ENCODE data around the gene PRF1. TPM values are rescaled to one million over a fixed set of nuclear protein-coding genes. Genes with fewer than 3 reads are reported as not detected.

Gene PRF1
- total RNA-seq, 2 experiments from 2014 or later: 44.7 to 46.9 TPM

- Mint-ChIP-seq H3K27ac (no peak overlapping the region), H3K4me1 (peaks cover 13% of the 10 kb centered on the region), H3K36me3 (no peaks in the 10 kb centered on the region), H3K27me3 (no peaks in the 10 kb centered on the region), H3K4me3 (no peak overlapping the region), H3K9me3 (no peaks in the 10 kb centered on the region)
- no peak for DNase-seq
These were observed 34.9 kb downstream of the PRF1 start for GRCh38 chr10:70567603-70568002.

- H3K27ac Mint-ChIP-seq: no peak overlapping the region
- peaks cover 14% of the 10 kb centered on the region for H3K4me1 Mint-ChIP-seq
- no peak overlapping the region for H3K4me3 Mint-ChIP-seq
- no peaks in the 10 kb centered on the region for H3K27me3 Mint-ChIP-seq
- H3K9me3 Mint-ChIP-seq: no peaks in the 10 kb centered on the region
- no peak for DNase-seq
- no peaks in the 10 kb centered on the region for H3K36me3 Mint-ChIP-seq
These were observed 35.8 kb downstream of the PRF1 start for GRCh38 chr10:70566515-70567290.

- Mint-ChIP-seq H3K4me3 (no peak overlapping the region), H3K36me3 (no peaks in the 10 kb centered on the region), H3K27me3 (no peaks in the 10 kb centered on the region), H3K4me1 (peaks cover 17% of the 10 kb centered on the region), H3K9me3 (no peaks in the 10 kb centered on the region), H3K27ac (no peak overlapping the region)
- no peak for DNase-seq
These were observed 36.7 kb downstream of the PRF1 start for GRCh38 chr10:70565556-70566514.

- no peak for DNase-seq
- H3K4me3 Mint-ChIP-seq: no peak overlapping the region
- peaks cover 17% of the 10 kb centered on the region for H3K4me1 Mint-ChIP-seq
- H3K27me3 Mint-ChIP-seq: no peaks in the 10 kb centered on the region
- no peaks in the 10 kb centered on the region for H3K36me3 Mint-ChIP-seq
- H3K9me3 Mint-ChIP-seq: no peaks in the 10 kb centered on the region
- H3K27ac Mint-ChIP-seq: no peak overlapping the region
These were observed 37.6 kb downstream of the PRF1 start for GRCh38 chr10:70564901-70565351.

- no peaks in the 10 kb centered on the region for H3K9me3 Mint-ChIP-seq
- DNase-seq: no peak
These were observed 38.3 kb downstream of the PRF1 start for GRCh38 chr10:70564113-70564725.

GRCh38 chr10:70563230-70563629 is 39.3 kb downstream of the PRF1 start:
- H3K27ac Mint-ChIP-seq: no peak overlapping the region
- H3K9me3 Mint-ChIP-seq: no peaks in the 10 kb centered on the region
- H3K4me3 Mint-ChIP-seq: no peak overlapping the region
- no peaks in the 10 kb centered on the region for H3K36me3 Mint-ChIP-seq
- H3K4me1 Mint-ChIP-seq: peaks cover 21% of the 10 kb centered on the region
- H3K27me3 Mint-ChIP-seq: no peaks in the 10 kb centered on the region
- no peak for DNase-seq

More at GRCh38 chr10:70564113-70564725, 38.3 kb downstream of the PRF1 start:
- no peaks in the 10 kb centered on the region for H3K36me3 Mint-ChIP-seq
- no peaks in the 10 kb centered on the region for H3K27me3 Mint-ChIP-seq
- no peak overlapping the region for H3K4me3 Mint-ChIP-seq
- peaks cover 18% of the 10 kb centered on the region for H3K4me1 Mint-ChIP-seq
- no peak overlapping the region for H3K27ac Mint-ChIP-seq

- no peak overlapping the region for H3K27ac Mint-ChIP-seq
- peaks cover 21% of the 10 kb centered on the region for H3K4me1 Mint-ChIP-seq
- H3K4me3 Mint-ChIP-seq: no peak overlapping the region
These were observed 40.3 kb downstream of the PRF1 start for GRCh38 chr10:70562036-70562755.

GRCh38 chr10:70561558-70561957 is 41.0 kb downstream of the PRF1 start:
- DNase-seq: no peak
- H3K4me3 Mint-ChIP-seq: no peak overlapping the region
- H3K9me3 Mint-ChIP-seq: no peaks in the 10 kb centered on the region
- peaks cover 21% of the 10 kb centered on the region for H3K4me1 Mint-ChIP-seq
- no peak overlapping the region for H3K27ac Mint-ChIP-seq
- no peaks in the 10 kb centered on the region for H3K36me3 Mint-ChIP-seq
- no peaks in the 10 kb centered on the region for H3K27me3 Mint-ChIP-seq

More at GRCh38 chr10:70562036-70562755, 40.3 kb downstream of the PRF1 start:
- Mint-ChIP-seq H3K9me3 (no peaks in the 10 kb centered on the region), H3K27me3 (no peaks in the 10 kb centered on the region), H3K36me3 (no peaks in the 10 kb centered on the region)
- no peak for DNase-seq

GRCh38 chr10:70561070-70561469 is 41.5 kb downstream of the PRF1 start:
- Mint-ChIP-seq H3K36me3 (no peaks in the 10 kb centered on the region), H3K4me1 (peaks cover 21% of the 10 kb centered on the region), H3K9me3 (no peaks in the 10 kb centered on the region), H3K27me3 (no peaks in the 10 kb centered on the region), H3K27ac (no peak overlapping the region), H3K4me3 (no peak overlapping the region)
- DNase-seq: no peak

GRCh38 chr10:70560511-70560941 is 42.0 kb downstream of the PRF1 start:
- DNase-seq: no peak
- H3K4me3 Mint-ChIP-seq: no peak overlapping the region
- H3K4me1 Mint-ChIP-seq: peaks cover 21% of the 10 kb centered on the region
- no peaks in the 10 kb centered on the region for H3K9me3 Mint-ChIP-seq
- no peaks in the 10 kb centered on the region for H3K36me3 Mint-ChIP-seq
- H3K27ac Mint-ChIP-seq: no peak overlapping the region
- H3K27me3 Mint-ChIP-seq: no peaks in the 10 kb centered on the region

GRCh38 chr10:70559861-70560260 is 42.7 kb downstream of the PRF1 start:
- H3K27ac Mint-ChIP-seq: no peak overlapping the region
- H3K4me3 Mint-ChIP-seq: no peak overlapping the region
- H3K9me3 Mint-ChIP-seq: no peaks in the 10 kb centered on the region
- peaks cover 21% of the 10 kb centered on the region for H3K4me1 Mint-ChIP-seq
- H3K27me3 Mint-ChIP-seq: no peaks in the 10 kb centered on the region
- DNase-seq: no peak
- no peaks in the 10 kb centered on the region for H3K36me3 Mint-ChIP-seq

GRCh38 chr10:70558871-70559810 is 43.4 kb downstream of the PRF1 start:
- DNase-seq: peak; percentile 73
- Mint-ChIP-seq H3K27me3 (no peaks in the 10 kb centered on the region), H3K36me3 (no peaks in the 10 kb centered on the region), H3K9me3 (no peaks in the 10 kb centered on the region), H3K4me3 (peak overlapping the region; percentile 73), H3K27ac (peak overlapping the region; percentile 71), H3K4me1 (peaks cover 21% of the 10 kb centered on the region)

- Mint-ChIP-seq H3K9me3 (no peaks in the 10 kb centered on the region), H3K4me3 (no peak overlapping the region), H3K27me3 (no peaks in the 10 kb centered on the region), H3K27ac (no peak overlapping the region), H3K4me1 (peaks cover 19% of the 10 kb centered on the region), H3K36me3 (no peaks in the 10 kb centered on the region)
- DNase-seq: no peak
These were observed 44.2 kb downstream of the PRF1 start for GRCh38 chr10:70558295-70558694.
